Renal cortex interstitium (tissue), 3 donors: ENCODE results near the gene LRRC34. TPM values are rescaled to one million over a fixed set of nuclear protein-coding genes. Genes with fewer than 3 reads are reported as not detected.

ENCODE experiments used
- polyA plus RNA-seq, 3 donors: library from polyadenylated mRNA; unstranded; fragments of 120-200 nt; gene quantifications; one replicate each; pipeline ENCODE4 v1.2.1, GENCODE V29; 2013; ENCODE audit not compliant: insufficient read length in 3 of 3

Gene LRRC34
- polyA plus RNA-seq, 3 donors, result 9.5 to 18.8 (median 12.3) TPM

Other genes starting within 250 kb of the LRRC34 start
- gene MECOM, start 149.2 kb downstream of the LRRC34 start, polyA plus RNA-seq, result 100 to 1,000 TPM; 156 to 217 (median 185) TPM
- gene TERC, start 47.8 kb downstream of the LRRC34 start, polyA plus RNA-seq, result under 1 TPM in 1 of 3 donors, not detected in 2; 0.39 TPM
- gene ACTRT3, start 43.3 kb downstream of the LRRC34 start, polyA plus RNA-seq, result 1 to 10 TPM; 4.4 to 5.4 (median 4.5) TPM
- 10 to 100 TPM; 26.1 to 32.2 (median 27.2) TPM for gene MYNN, start 39.5 kb downstream of the LRRC34 start, polyA plus RNA-seq
- under 1 TPM; 0.13 to 0.17 (median 0.14) TPM for gene LRRIQ4, start within 50 bp of the LRRC34 start, polyA plus RNA-seq
- gene LRRC31, start 57.0 kb upstream of the LRRC34 start, polyA plus RNA-seq, result under 1 TPM; 0.17 to 0.36 (median 0.33) TPM
- gene SAMD7, start 98.7 kb upstream of the LRRC34 start, polyA plus RNA-seq, result not detected
- 100 to 1,000 TPM; 162 to 201 (median 195) TPM for gene SEC62, start 153.9 kb upstream of the LRRC34 start, polyA plus RNA-seq
- gene GPR160, start 225.1 kb upstream of the LRRC34 start, polyA plus RNA-seq, result 10 to 100 TPM; 25.3 to 43.6 (median 32.5) TPM